Prostate gland (tissue), 2 donors: ENCODE measurements around the gene HOXD4.

Experiments used
- POLR2A ChIP-seq: fragments of 450-650 bp; IDR thresholded peaks from one replicate; pipeline ENCODE4 v1.6.1; 2016; ENCODE audit warnings: antibody characterized with exemption, mild to moderate bottlenecking
- POLR2AphosphoS5 ChIP-seq: sonication (generic); formaldehyde crosslinking; IDR thresholded peaks from one replicate; pipeline ENCODE4 v1.6.1; 2017; ENCODE audit warnings: antibody characterized with exemption
- TF ChIP-seq, protein P1 (sequence below), 4 experiments: fragments of 200-600 bp in 2 of 4; fragments of 450-650 bp in 2 of 4; sonication (generic) in 2 of 4; IDR thresholded peaks; 1 replicate in 3 of 4; 2 replicates in 1 of 4; pipeline ENCODE4 v1.5.1; 2016 to 2019; ENCODE audit warnings: antibody characterized with exemption in 4 of 4, mild to moderate bottlenecking in 2 of 4, moderate library complexity in 2 of 4

DNA sequence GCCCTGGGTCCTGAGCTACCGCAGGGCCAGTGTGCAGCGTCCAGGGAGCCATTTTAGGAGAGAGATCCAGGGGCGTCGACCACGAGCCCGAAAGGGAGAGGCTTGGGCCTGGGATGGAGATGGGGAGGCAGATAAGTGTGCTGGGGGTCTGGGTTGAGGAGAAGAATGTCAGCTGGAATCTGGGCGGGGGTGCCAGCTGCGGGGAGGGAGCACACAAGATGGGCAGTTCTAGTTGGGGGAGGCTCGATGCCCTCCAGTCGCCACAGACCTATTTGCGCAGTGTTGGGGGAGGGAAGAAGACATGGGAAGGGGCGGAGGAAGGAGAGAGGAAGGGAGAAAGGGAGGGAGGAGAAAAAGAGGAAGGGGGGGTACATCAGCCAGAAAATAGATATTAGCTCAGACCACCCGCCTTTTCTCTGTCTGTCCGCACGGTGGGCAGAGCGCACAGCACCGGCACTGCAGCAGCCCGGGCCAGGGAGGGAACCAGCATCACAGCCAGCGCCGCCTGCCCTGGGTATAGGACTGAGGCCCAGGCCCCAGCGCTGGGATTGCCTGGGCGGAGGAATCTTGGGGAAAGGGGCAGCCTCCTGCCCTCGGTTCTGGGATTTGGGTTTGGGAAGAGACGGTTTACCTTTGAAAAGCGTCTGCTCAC, 46.1 kb upstream of the HOXD4 start:
- TF ChIP-seq, protein P1, sequence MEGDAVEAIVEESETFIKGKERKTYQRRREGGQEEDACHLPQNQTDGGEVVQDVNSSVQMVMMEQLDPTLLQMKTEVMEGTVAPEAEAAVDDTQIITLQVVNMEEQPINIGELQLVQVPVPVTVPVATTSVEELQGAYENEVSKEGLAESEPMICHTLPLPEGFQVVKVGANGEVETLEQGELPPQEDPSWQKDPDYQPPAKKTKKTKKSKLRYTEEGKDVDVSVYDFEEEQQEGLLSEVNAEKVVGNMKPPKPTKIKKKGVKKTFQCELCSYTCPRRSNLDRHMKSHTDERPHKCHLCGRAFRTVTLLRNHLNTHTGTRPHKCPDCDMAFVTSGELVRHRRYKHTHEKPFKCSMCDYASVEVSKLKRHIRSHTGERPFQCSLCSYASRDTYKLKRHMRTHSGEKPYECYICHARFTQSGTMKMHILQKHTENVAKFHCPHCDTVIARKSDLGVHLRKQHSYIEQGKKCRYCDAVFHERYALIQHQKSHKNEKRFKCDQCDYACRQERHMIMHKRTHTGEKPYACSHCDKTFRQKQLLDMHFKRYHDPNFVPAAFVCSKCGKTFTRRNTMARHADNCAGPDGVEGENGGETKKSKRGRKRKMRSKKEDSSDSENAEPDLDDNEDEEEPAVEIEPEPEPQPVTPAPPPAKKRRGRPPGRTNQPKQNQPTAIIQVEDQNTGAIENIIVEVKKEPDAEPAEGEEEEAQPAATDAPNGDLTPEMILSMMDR (IDR thresholded peaks at IDR 0.05) = no peak
- no peak for TF ChIP-seq POLR2A
- TF ChIP-seq POLR2AphosphoS5 = no peak
